ENCODE data around the gene TMCC1. TPM values are rescaled to one million over a fixed set of nuclear protein-coding genes. Genes with fewer than 3 reads are reported as not detected.

The TMCC1 gene
- total RNA-seq, 1 experiment from 2014 or later = 23.0 TPM

- H3K27me3 ChIP-seq (ENCODE audit: low read length) = no peaks in the 10 kb centered on the region
- H2AFZ ChIP-seq (ENCODE audit: low read length) = no peak overlapping the region
- H3K36me3 ChIP-seq (ENCODE audit: insufficient read depth, low read length) = no peaks in the 10 kb centered on the region
- H3K9me2 ChIP-seq (replicated peaks; ENCODE audit: insufficient read depth, low read length) = no peaks in the 10 kb centered on the region
- no peak overlapping the region for H3K4me3 ChIP-seq (ENCODE audit: low read length)
- H4K20me1 ChIP-seq (ENCODE audit: insufficient read depth, low read depth, low read length) = no peaks in the 10 kb centered on the region
- H3K4me1 ChIP-seq (ENCODE audit: low read length) = peaks cover 41% of the 10 kb centered on the region
- no peaks in the 10 kb centered on the region for H3K9me3 ChIP-seq (ENCODE audit: low read length)
- no peak overlapping the region for H3K27ac ChIP-seq (ENCODE audit: low read length)
- no peak overlapping the region for H3K4me2 ChIP-seq (ENCODE audit: low read depth, low read length, poor library complexity, severe bottlenecking)
- peaks cover 52% of the 10 kb centered on the region for H3K79me2 ChIP-seq (ENCODE audit: low read length)
- no peak overlapping the region for H3K9ac ChIP-seq (ENCODE audit: low read length)
- no peak for DNase-seq
These were observed 62.0 kb downstream of the TMCC1 start for GRCh38 chr3:129831503-129831902.

GRCh38 chr3:129829640-129830039 lies 63.9 kb downstream of the TMCC1 start:
- peak; percentile 88 for DNase-seq
- Histone ChIP-seq H3K36me3 (ENCODE audit: insufficient read depth, low read length) (no peaks in the 10 kb centered on the region), H3K9me2 (replicated peaks; ENCODE audit: insufficient read depth, low read length) (no peaks in the 10 kb centered on the region), H3K4me3 (ENCODE audit: low read length) (no peak overlapping the region), H3K27ac (ENCODE audit: low read length) (peak overlapping the region; percentile 89), H3K4me1 (ENCODE audit: low read length) (peaks cover 60% of the 10 kb centered on the region), H3K4me2 (ENCODE audit: low read depth, low read length, poor library complexity, severe bottlenecking) (peak overlapping the region; percentile 93), H3K79me2 (ENCODE audit: low read length) (peaks cover 54% of the 10 kb centered on the region), H2AFZ (ENCODE audit: low read length) (no peak overlapping the region), H4K20me1 (ENCODE audit: insufficient read depth, low read depth, low read length) (no peaks in the 10 kb centered on the region), H3K9ac (ENCODE audit: low read length) (no peak overlapping the region), H3K27me3 (ENCODE audit: low read length) (no peaks in the 10 kb centered on the region), H3K9me3 (ENCODE audit: low read length) (no peaks in the 10 kb centered on the region)

DNA sequence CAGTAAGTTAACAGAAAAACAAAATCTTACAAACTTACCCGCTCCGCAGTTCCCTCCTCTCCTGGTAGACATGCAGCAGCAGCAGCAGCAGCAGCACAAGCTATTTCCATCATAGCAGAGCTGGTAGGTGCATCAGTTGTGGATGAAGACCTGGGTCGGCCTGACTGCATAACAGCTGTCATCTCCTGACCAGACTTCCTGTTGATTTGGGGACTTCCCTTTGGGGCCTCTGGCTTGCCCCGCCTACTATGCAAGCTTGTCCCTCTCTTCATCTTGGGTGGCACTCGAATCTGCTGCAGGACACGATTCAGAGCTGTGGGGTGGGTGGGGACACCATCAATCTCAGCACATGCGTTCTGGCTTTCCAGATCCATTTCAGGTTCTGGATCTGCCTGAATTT lies 65.7 kb downstream of the TMCC1 start:
- no peak overlapping the region for H2AFZ ChIP-seq (ENCODE audit: low read length)
- H3K27me3 ChIP-seq (ENCODE audit: low read length) = no peaks in the 10 kb centered on the region
- no peaks in the 10 kb centered on the region for H4K20me1 ChIP-seq (ENCODE audit: insufficient read depth, low read depth, low read length)
- peaks cover 77% of the 10 kb centered on the region for H3K4me1 ChIP-seq (ENCODE audit: low read length)
- H3K79me2 ChIP-seq (ENCODE audit: low read length) = peaks cover 57% of the 10 kb centered on the region
- H3K4me2 ChIP-seq (ENCODE audit: low read depth, low read length, poor library complexity, severe bottlenecking) = peak overlapping the region; percentile 93
- DNase-seq = peak; percentile 87
- no peaks in the 10 kb centered on the region for H3K9me3 ChIP-seq (ENCODE audit: low read length)
- H3K9ac ChIP-seq (ENCODE audit: low read length) = peak overlapping the region; percentile 59
- H3K36me3 ChIP-seq (ENCODE audit: insufficient read depth, low read length) = 0 out of 2 replicates have a peak, but pooled peaks cover 3% of the 10 kb centered on the region
- H3K9me2 ChIP-seq (replicated peaks; ENCODE audit: insufficient read depth, low read length) = no peaks in the 10 kb centered on the region
- H3K27ac ChIP-seq (ENCODE audit: low read length) = peak overlapping the region; percentile 89
- peak overlapping the region; percentile 65 for H3K4me3 ChIP-seq (ENCODE audit: low read length)

- H3K9ac ChIP-seq (ENCODE audit: low read length) = peak overlapping the region; percentile 59
- peaks cover 75% of the 10 kb centered on the region for H3K79me2 ChIP-seq (ENCODE audit: low read length)
- DNase-seq = peak; percentile 92
- H3K4me2 ChIP-seq (ENCODE audit: low read depth, low read length, poor library complexity, severe bottlenecking) = peak overlapping the region; percentile 93
- peaks cover 10% of the 10 kb centered on the region; the same call in 1 of the 2 replicates for H3K36me3 ChIP-seq (ENCODE audit: insufficient read depth, low read length)
- H3K9me3 ChIP-seq (ENCODE audit: low read length) = no peaks in the 10 kb centered on the region
- no peak overlapping the region for H2AFZ ChIP-seq (ENCODE audit: low read length)
- H3K27ac ChIP-seq (ENCODE audit: low read length) = peak overlapping the region; percentile 89
- H3K27me3 ChIP-seq (ENCODE audit: low read length) = no peaks in the 10 kb centered on the region
- no peaks in the 10 kb centered on the region for H4K20me1 ChIP-seq (ENCODE audit: insufficient read depth, low read depth, low read length)
- peak overlapping the region; percentile 65 for H3K4me3 ChIP-seq (ENCODE audit: low read length)
- H3K4me1 ChIP-seq (ENCODE audit: low read length) = peaks cover 95% of the 10 kb centered on the region
- H3K9me2 ChIP-seq (replicated peaks; ENCODE audit: insufficient read depth, low read length) = no peaks in the 10 kb centered on the region
These were observed 68.5 kb downstream of the TMCC1 start for GRCh38 chr3:129824926-129825541.

GRCh38 chr3:129822679-129823078 lies 70.8 kb downstream of the TMCC1 start:
- Histone ChIP-seq H4K20me1 (ENCODE audit: insufficient read depth, low read depth, low read length) (no peaks in the 10 kb centered on the region), H3K9me3 (ENCODE audit: low read length) (no peaks in the 10 kb centered on the region), H3K4me2 (ENCODE audit: low read depth, low read length, poor library complexity, severe bottlenecking) (no peak overlapping the region), H3K9me2 (replicated peaks; ENCODE audit: insufficient read depth, low read length) (no peaks in the 10 kb centered on the region), H3K79me2 (ENCODE audit: low read length) (peaks cover 90% of the 10 kb centered on the region), H2AFZ (ENCODE audit: low read length) (no peak overlapping the region), H3K4me3 (ENCODE audit: low read length) (no peak overlapping the region), H3K27me3 (ENCODE audit: low read length) (no peaks in the 10 kb centered on the region), H3K4me1 (ENCODE audit: low read length) (peaks cover 72% of the 10 kb centered on the region), H3K27ac (ENCODE audit: low read length) (peak overlapping the region; percentile 38), H3K9ac (ENCODE audit: low read length) (no peak overlapping the region), H3K36me3 (ENCODE audit: insufficient read depth, low read length) (peaks cover 17% of the 10 kb centered on the region)
- no peak for DNase-seq

DNA sequence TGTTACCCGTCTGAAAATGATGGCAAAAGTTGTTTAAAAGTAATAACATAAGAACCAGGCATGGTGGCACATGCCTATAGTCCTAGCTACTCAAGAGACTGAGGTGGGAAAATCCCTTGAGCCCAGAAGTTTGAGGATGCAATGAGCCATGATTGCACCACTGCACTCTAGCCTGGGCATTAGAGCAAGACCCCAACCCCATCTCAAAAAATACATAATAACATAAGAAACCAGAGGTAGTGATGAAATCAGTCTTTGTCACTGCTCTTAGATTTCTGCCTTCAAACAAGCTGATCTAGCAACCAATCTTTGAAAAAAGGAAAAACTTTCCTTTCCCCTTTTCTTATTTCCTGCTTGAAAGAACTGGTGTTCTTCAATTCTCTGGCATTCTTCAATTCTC lies 71.3 kb downstream of the TMCC1 start:
- no peaks in the 10 kb centered on the region for H3K27me3 ChIP-seq (ENCODE audit: low read length)
- H3K9me3 ChIP-seq (ENCODE audit: low read length) = no peaks in the 10 kb centered on the region
- no peak overlapping the region for H3K9ac ChIP-seq (ENCODE audit: low read length)
- H3K79me2 ChIP-seq (ENCODE audit: low read length) = peaks cover 90% of the 10 kb centered on the region
- H3K4me3 ChIP-seq (ENCODE audit: low read length) = no peak overlapping the region
- DNase-seq = no peak
- peaks cover 67% of the 10 kb centered on the region for H3K4me1 ChIP-seq (ENCODE audit: low read length)
- H3K27ac ChIP-seq (ENCODE audit: low read length) = peak overlapping the region; percentile 38
- no peak overlapping the region for H3K4me2 ChIP-seq (ENCODE audit: low read depth, low read length, poor library complexity, severe bottlenecking)
- no peaks in the 10 kb centered on the region for H4K20me1 ChIP-seq (ENCODE audit: insufficient read depth, low read depth, low read length)
- H3K36me3 ChIP-seq (ENCODE audit: insufficient read depth, low read length) = peaks cover 17% of the 10 kb centered on the region
- no peaks in the 10 kb centered on the region for H3K9me2 ChIP-seq (replicated peaks; ENCODE audit: insufficient read depth, low read length)
- no peak overlapping the region for H2AFZ ChIP-seq (ENCODE audit: low read length)

DNA sequence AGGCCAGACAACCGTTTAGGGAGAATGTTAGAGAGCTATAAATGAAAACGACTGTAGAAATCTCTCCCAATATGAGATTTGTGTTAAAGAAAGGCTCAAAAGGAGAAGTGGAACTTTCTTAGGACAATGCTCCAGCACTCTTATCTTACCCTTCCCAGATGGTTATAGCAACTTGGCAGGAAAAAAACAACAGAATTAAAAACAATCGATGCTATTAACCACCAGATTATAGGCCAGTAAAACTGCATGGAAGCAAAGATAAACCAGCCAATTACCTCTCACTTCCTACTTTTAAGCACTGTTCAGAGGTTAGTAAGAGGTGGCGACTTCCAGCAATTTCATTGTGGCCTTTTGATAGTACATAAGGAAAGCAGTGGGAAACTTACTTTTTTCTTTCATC lies 72.9 kb downstream of the TMCC1 start:
- Histone ChIP-seq H3K9me2 (replicated peaks; ENCODE audit: insufficient read depth, low read length) (no peaks in the 10 kb centered on the region), H3K4me3 (ENCODE audit: low read length) (no peak overlapping the region), H3K79me2 (ENCODE audit: low read length) (peaks cover 88% of the 10 kb centered on the region), H3K4me1 (ENCODE audit: low read length) (peaks cover 55% of the 10 kb centered on the region), H2AFZ (ENCODE audit: low read length) (no peak overlapping the region), H3K4me2 (ENCODE audit: low read depth, low read length, poor library complexity, severe bottlenecking) (peak overlapping the region; percentile 4), H3K27ac (ENCODE audit: low read length) (peak overlapping the region; percentile 35), H3K9me3 (ENCODE audit: low read length) (no peaks in the 10 kb centered on the region), H4K20me1 (ENCODE audit: insufficient read depth, low read depth, low read length) (no peaks in the 10 kb centered on the region), H3K27me3 (ENCODE audit: low read length) (no peaks in the 10 kb centered on the region), H3K9ac (ENCODE audit: low read length) (no peak overlapping the region), H3K36me3 (ENCODE audit: insufficient read depth, low read length) (peaks cover 25% of the 10 kb centered on the region)
- no peak for DNase-seq

GRCh38 chr3:129812589-129812988 lies 80.9 kb downstream of the TMCC1 start:
- Histone ChIP-seq H4K20me1 (ENCODE audit: insufficient read depth, low read depth, low read length) (no peaks in the 10 kb centered on the region), H3K9me2 (replicated peaks; ENCODE audit: insufficient read depth, low read length) (no peaks in the 10 kb centered on the region), H3K9me3 (ENCODE audit: low read length) (no peaks in the 10 kb centered on the region), H2AFZ (ENCODE audit: low read length) (no peak overlapping the region), H3K36me3 (ENCODE audit: insufficient read depth, low read length) (peaks cover 22% of the 10 kb centered on the region), H3K4me1 (ENCODE audit: low read length) (peaks cover 21% of the 10 kb centered on the region), H3K27me3 (ENCODE audit: low read length) (no peaks in the 10 kb centered on the region), H3K79me2 (ENCODE audit: low read length) (peaks cover 90% of the 10 kb centered on the region), H3K27ac (ENCODE audit: low read length) (peak overlapping the region; percentile 39), H3K4me3 (ENCODE audit: low read length) (no peak overlapping the region), H3K4me2 (ENCODE audit: low read depth, low read length, poor library complexity, severe bottlenecking) (peak overlapping the region; percentile 15), H3K9ac (ENCODE audit: low read length) (no peak overlapping the region)
- no peak for DNase-seq
